ENCODE measurements around the gene MAPK8. TPM values are rescaled to one million over a fixed set of nuclear protein-coding genes. Genes with fewer than 3 reads are reported as not detected.

Gene MAPK8
- total RNA-seq, 1 donor from 2014 or later, result 54.3 TPM

DNA sequence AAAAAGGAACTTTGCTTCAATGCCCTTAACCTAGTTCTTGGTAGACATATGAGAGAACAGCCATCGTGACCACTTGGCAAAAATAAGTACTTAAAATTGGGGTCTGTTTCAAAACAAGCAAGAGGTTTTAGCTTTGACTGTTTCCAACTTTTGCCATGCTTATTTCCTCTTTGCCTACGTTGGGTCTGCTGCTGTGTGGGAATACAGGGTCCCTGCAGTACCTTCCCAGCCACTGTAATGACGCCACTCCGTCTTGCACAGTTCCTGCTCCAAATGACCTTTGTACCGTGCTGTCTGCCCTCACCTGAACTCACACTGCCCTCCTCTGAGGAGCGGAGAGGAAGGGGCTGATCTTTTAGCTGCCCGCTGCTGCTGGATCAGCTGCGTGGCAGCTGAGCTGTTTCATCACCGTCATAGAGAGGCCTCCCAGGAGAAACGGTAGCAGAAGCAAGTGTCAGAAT, 133.1 kb downstream of the MAPK8 start:
- no peak overlapping the region for H3K27ac ChIP-seq
- H3K36me3 ChIP-seq, result peaks cover 0 to 7% of the 10 kb centered on the region in 2 donors
- no peaks in the 10 kb centered on the region for H3K4me1 ChIP-seq
- H3K4me3 ChIP-seq, result no peak overlapping the region
- TF ChIP-seq POLR2A (IDR thresholded peaks at IDR 0.05) (no peak), POLR2AphosphoS5 (IDR thresholded peaks at IDR 0.05; ENCODE audit: insufficient read depth in 1 of 2, low read depth in 1 of 2) (no peak)
- TF ChIP-seq, protein P1, sequence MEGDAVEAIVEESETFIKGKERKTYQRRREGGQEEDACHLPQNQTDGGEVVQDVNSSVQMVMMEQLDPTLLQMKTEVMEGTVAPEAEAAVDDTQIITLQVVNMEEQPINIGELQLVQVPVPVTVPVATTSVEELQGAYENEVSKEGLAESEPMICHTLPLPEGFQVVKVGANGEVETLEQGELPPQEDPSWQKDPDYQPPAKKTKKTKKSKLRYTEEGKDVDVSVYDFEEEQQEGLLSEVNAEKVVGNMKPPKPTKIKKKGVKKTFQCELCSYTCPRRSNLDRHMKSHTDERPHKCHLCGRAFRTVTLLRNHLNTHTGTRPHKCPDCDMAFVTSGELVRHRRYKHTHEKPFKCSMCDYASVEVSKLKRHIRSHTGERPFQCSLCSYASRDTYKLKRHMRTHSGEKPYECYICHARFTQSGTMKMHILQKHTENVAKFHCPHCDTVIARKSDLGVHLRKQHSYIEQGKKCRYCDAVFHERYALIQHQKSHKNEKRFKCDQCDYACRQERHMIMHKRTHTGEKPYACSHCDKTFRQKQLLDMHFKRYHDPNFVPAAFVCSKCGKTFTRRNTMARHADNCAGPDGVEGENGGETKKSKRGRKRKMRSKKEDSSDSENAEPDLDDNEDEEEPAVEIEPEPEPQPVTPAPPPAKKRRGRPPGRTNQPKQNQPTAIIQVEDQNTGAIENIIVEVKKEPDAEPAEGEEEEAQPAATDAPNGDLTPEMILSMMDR (IDR thresholded peaks at IDR 0.05), result no peak
- H3K27me3 ChIP-seq, result no peaks in the 10 kb centered on the region
- no peaks in the 10 kb centered on the region for H3K9me3 ChIP-seq
- DNase-seq (ENCODE audit: extremely low spot score in 2 of 2), result no peak
- intact Hi-C loops (cut with DNase I), result no loop called here

- Histone ChIP-seq H3K36me3 (peaks cover 0 to 4% of the 10 kb centered on the region in 2 donors), H3K4me3 (no peak overlapping the region), H3K4me1 (no peaks in the 10 kb centered on the region), H3K9me3 (no peaks in the 10 kb centered on the region), H3K27me3 (no peaks in the 10 kb centered on the region), H3K27ac (no peak overlapping the region)
- TF ChIP-seq POLR2AphosphoS5 (IDR thresholded peaks at IDR 0.05; ENCODE audit: insufficient read depth in 1 of 2, low read depth in 1 of 2), result no peak
- TF ChIP-seq POLR2A (IDR thresholded peaks at IDR 0.05), result no peak
- TF ChIP-seq, protein P1 (IDR thresholded peaks at IDR 0.05), result no peak
- intact Hi-C loops (cut with DNase I), result no loop called here
- no peak for DNase-seq (ENCODE audit: extremely low spot score in 2 of 2)
Measured at GRCh38 chr10:48440771-48441170, 134.3 kb downstream of the MAPK8 start.

DNA sequence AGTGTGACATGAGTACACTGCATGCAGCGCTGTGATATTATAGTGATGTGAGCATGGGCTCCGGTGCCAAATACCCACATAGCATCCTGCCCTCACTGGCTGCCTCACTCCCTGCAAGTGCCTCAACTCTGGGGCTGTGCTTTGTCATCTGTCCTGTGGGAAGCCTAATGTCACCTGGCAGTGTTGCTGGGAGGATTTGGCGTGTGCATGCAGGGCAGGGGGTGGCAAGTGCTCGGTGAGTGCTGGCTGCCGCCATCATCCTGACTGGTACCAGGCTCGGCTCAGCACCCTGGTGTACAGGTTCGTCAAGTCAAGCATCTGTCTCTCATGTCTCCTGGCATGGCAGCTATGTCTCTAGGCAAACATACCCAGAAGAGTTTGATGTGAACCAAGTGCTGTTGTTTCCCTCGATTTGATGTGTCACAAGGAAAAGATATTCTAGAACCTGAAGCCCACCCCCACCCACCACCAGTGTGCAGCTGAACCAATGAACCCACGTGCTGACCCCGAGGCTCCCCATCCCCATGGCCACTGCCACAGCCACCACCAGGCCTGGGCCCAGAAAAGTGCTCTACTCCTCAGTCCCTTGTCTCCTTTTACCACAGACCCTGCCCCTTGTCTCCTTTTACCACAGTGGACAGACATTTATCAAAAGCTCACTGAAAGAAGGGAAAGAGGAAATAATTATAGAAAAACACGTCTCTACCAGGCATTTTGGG, 135.8 kb downstream of the MAPK8 start:
- Histone ChIP-seq H3K9me3 (no peaks in the 10 kb centered on the region), H3K4me1 (no peaks in the 10 kb centered on the region), H3K27ac (no peak overlapping the region), H3K4me3 (no peak overlapping the region), H3K36me3 (no peaks in the 10 kb centered on the region), H3K27me3 (no peaks in the 10 kb centered on the region)
- intact Hi-C loops (cut with DNase I), result no loop called here
- no peak for DNase-seq (ENCODE audit: extremely low spot score in 2 of 2)
- no peak for TF ChIP-seq POLR2A (IDR thresholded peaks at IDR 0.05)
- TF ChIP-seq, protein P1 (IDR thresholded peaks at IDR 0.05), result no peak
- no peak for TF ChIP-seq POLR2AphosphoS5 (IDR thresholded peaks at IDR 0.05; ENCODE audit: insufficient read depth in 1 of 2, low read depth in 1 of 2)

GRCh38 chr10:48442809-48443177, 136.3 kb downstream of the MAPK8 start:
- no peak overlapping the region for H3K27ac ChIP-seq
- H3K36me3 ChIP-seq, result no peaks in the 10 kb centered on the region
- TF ChIP-seq POLR2AphosphoS5 (IDR thresholded peaks at IDR 0.05; ENCODE audit: insufficient read depth in 1 of 2, low read depth in 1 of 2) (no peak), POLR2A (IDR thresholded peaks at IDR 0.05) (no peak)
- TF ChIP-seq, protein P1 (IDR thresholded peaks at IDR 0.05), result no peak
- intact Hi-C loops (cut with DNase I), result no loop called here
- DNase-seq (ENCODE audit: extremely low spot score in 2 of 2), result no peak
- H3K4me3 ChIP-seq, result no peak overlapping the region
- no peaks in the 10 kb centered on the region for H3K9me3 ChIP-seq
- no peaks in the 10 kb centered on the region for H3K27me3 ChIP-seq
- no peaks in the 10 kb centered on the region for H3K4me1 ChIP-seq

- intact Hi-C loops (cut with DNase I), result no loop called here
- H3K27me3 ChIP-seq, result no peaks in the 10 kb centered on the region
- H3K4me3 ChIP-seq, result no peak overlapping the region
- H3K9me3 ChIP-seq, result no peaks in the 10 kb centered on the region
- no peaks in the 10 kb centered on the region for H3K36me3 ChIP-seq
- no peak overlapping the region for H3K27ac ChIP-seq
- no peak for DNase-seq (ENCODE audit: extremely low spot score in 2 of 2)
- TF ChIP-seq, protein P1 (IDR thresholded peaks at IDR 0.05), result no peak
- TF ChIP-seq POLR2A (IDR thresholded peaks at IDR 0.05) (no peak), POLR2AphosphoS5 (IDR thresholded peaks at IDR 0.05; ENCODE audit: insufficient read depth in 1 of 2, low read depth in 1 of 2) (no peak)
- no peaks in the 10 kb centered on the region for H3K4me1 ChIP-seq
Measured at GRCh38 chr10:48444266-48444665, 137.8 kb downstream of the MAPK8 start.
